OCI-LY7 (cell line): ENCODE measurements around the gene NUP42. TPM values are rescaled to one million over a fixed set of nuclear protein-coding genes. Genes with fewer than 3 reads are reported as not detected.

Experiments
- BruUV-seq: library from RNA; stranded (reverse); fragments of 400-500 nt; replicated peaks from 2 replicates; lab custom pipeline; 2021; lab: Mats Ljungman, UMichigan
- CTCF ChIA-PET: fragments of 300-600 bp; sonication (Branson Sonifier 250); formaldehyde crosslinking; loops from one replicate; lab custom pipeline; 2022; ENCODE audit warnings: antibody characterized with exemption; ENCODE audit not compliant: unreplicated experiment; lab: Charles Lee
- POLR2A ChIA-PET: fragments of 300-600 bp; sonication (Branson Sonifier 250); formaldehyde crosslinking; loops from one replicate; lab custom pipeline; 2022; ENCODE audit warnings: antibody characterized with exemption; lab: Charles Lee
- DNase-seq: peaks from one replicate; pipeline ENCODE4 v3.0.0-alpha.2; 2015; ENCODE audit warnings: low spot score
- H2AFZ ChIP-seq: fragments of 200-600 bp; sonication (generic), shearing (Covaris generic); 2 replicates; pipeline ENCODE4 v1.6.1; 2014; ENCODE audit warnings: mild to moderate bottlenecking, antibody characterized with exemption, low read length, moderate library complexity
- H3K27ac ChIP-seq: fragments of 200-600 bp; sonication (generic); 2 replicates; pipeline ENCODE4 v1.5.1; 2014; ENCODE audit warnings: mixed run types, low read depth, mild to moderate bottlenecking, moderate library complexity, low read length, inconsistent platforms; ENCODE audit not compliant: poor library complexity, severe bottlenecking
- H3K36me3 ChIP-seq: fragments of 200-600 bp; sonication (generic); 2 replicates; pipeline ENCODE4 v1.6.1; 2014; ENCODE audit warnings: mild to moderate bottlenecking, antibody characterized with exemption, low read length, moderate library complexity, mixed read lengths; ENCODE audit not compliant: insufficient read depth
- H3K4me1 ChIP-seq: fragments of 200-600 bp; sonication (generic); 2 replicates; pipeline ENCODE4 v1.5.1; 2014; ENCODE audit warnings: mild to moderate bottlenecking, low read length; ENCODE audit not compliant: insufficient read depth, poor library complexity, severe bottlenecking
- H3K4me2 ChIP-seq: fragments of 200-600 bp; sonication (generic); 2 replicates; pipeline ENCODE4 v1.6.1; 2014; ENCODE audit warnings: mild to moderate bottlenecking, low read length
- H3K4me3 ChIP-seq: fragments of 200-600 bp; sonication (generic); 2 replicates; pipeline ENCODE4 v1.5.1; 2014; ENCODE audit warnings: mild to moderate bottlenecking, low read depth, low read length; ENCODE audit not compliant: poor library complexity, severe bottlenecking
- H3K79me2 ChIP-seq: fragments of 200-600 bp; sonication (generic); 2 replicates; pipeline ENCODE4 v1.6.1; 2016; ENCODE audit warnings: low read depth, mild to moderate bottlenecking, low read length, moderate library complexity, mixed read lengths; ENCODE audit not compliant: insufficient read depth
- H3K9me2 ChIP-seq: fragments of 200-600 bp; sonication (generic); 2 replicates; pipeline ENCODE4 v1.6.1; 2016; ENCODE audit warnings: mild to moderate bottlenecking, low read length, mixed read lengths; ENCODE audit not compliant: insufficient read depth
- H3K9me3 ChIP-seq: fragments of 200-600 bp; sonication (generic); 2 replicates; pipeline ENCODE4 v1.6.1; 2014; ENCODE audit warnings: mild to moderate bottlenecking, mixed run types, low read length, mixed read lengths
- H4K20me1 ChIP-seq: fragments of 200-600 bp; sonication (generic); 2 replicates; pipeline ENCODE4 v1.6.1; 2014; ENCODE audit warnings: mild to moderate bottlenecking, antibody characterized with exemption, low read length, moderate library complexity, mixed read lengths; ENCODE audit not compliant: insufficient read depth
- EZH2phosphoT487 ChIP-seq: fragments of 200-600 bp; sonication (generic); IDR thresholded peaks from 2 replicates; pipeline ENCODE4 v1.6.1; 2018; ENCODE audit warnings: low read depth, borderline replicate concordance, mild to moderate bottlenecking, mixed run types, antibody characterized with exemption, low read length, moderate library complexity, mixed read lengths
- intact Hi-C: fragments of 100-400 bp; cut with micrococcal nuclease; formaldehyde crosslinking; loops from one replicate; pipeline ENCODE4 v1.10.0; 2022; ENCODE audit not compliant: unreplicated experiment
- total RNA-seq, 2 experiments: library from RNA; depleted of rRNA in 1 of 2; stranded (reverse); fragments of >200 nt in 1 of 2; shearing (Covaris generic) in 1 of 2; gene quantifications; 2 replicates each; pipeline ENCODE4 v1.2.3, GENCODE V29; 2014 to 2022
- TF ChIP-seq, protein P1 (sequence below): fragments of 200-600 bp; sonication (generic); conservative IDR thresholded peaks from 2 replicates; pipeline ENCODE4 v1.5.1; 2014; ENCODE audit warnings: mild to moderate bottlenecking, antibody characterized with exemption, low read length, moderate library complexity, mixed read lengths

The NUP42 gene
- total RNA-seq, 2 experiments from 2014 or later: 73.4 to 103 TPM

DNA sequence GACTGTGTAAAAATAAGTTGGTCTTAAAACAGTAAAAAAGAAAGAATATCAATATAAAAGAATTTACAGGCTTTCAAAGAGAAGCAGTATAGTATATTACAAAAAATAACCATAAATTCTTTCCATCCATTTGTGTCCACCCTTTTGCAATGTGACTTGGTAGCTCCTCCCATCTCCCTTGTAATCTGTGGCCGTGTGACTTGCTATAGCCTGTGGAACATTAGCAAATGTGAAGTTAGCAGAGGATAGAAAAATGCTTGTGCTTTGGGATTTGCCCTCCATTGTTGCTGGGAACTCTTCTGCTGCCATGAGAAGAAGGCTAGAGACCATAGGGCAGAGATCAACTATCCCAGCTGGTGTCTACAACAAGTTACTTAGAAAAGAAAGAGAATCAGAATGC is 46.1 kb upstream of the NUP42 start:
- BruUV-seq: no TSS peak
- Histone ChIP-seq H2AFZ (no peak overlapping the region), H3K4me3 (no peak overlapping the region), H3K4me2 (no peak overlapping the region), H3K27ac (no peak overlapping the region), H4K20me1 (no peaks in the 10 kb centered on the region), H3K4me1 (no peaks in the 10 kb centered on the region), H3K9me3 (no peaks in the 10 kb centered on the region), H3K9me2 (no peaks in the 10 kb centered on the region), H3K36me3 (no peaks in the 10 kb centered on the region), H3K79me2 (no peaks in the 10 kb centered on the region)
- DNase-seq: no peak
- TF ChIP-seq EZH2phosphoT487: no peak
- intact Hi-C loops: no loop called here
- ChIA-PET POLR2A (interaction anchor here (0.6 to 1.4 kb wide), 2 partner anchors 14 to 621 kb away, joined by 3 read pairs; no protein-coding TSS in a partner anchor), CTCF (no interaction called here)

DNA sequence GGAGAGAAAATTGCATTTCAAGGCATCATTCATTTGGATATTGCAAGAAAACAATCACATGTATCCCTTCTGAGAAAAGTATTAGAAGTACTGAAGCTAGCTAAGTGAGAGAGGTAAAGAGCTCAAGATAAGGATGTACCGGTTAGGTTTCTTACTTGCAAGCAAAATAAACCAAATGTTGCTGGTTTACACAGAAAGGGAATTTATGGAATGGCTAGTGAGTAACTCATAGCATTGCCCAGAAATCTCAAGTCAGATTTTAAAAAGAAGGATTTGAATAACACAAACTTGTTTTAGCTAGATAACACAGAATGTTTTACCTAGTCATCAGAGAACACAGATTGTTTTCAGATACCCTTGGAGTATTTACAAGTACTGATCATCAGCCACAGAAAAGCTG is 45.6 kb upstream of the NUP42 start:
- Histone ChIP-seq H3K36me3 (no peaks in the 10 kb centered on the region), H4K20me1 (no peaks in the 10 kb centered on the region), H3K9me3 (no peaks in the 10 kb centered on the region), H3K9me2 (no peaks in the 10 kb centered on the region), H3K4me1 (no peaks in the 10 kb centered on the region), H3K4me3 (no peak overlapping the region), H3K4me2 (no peak overlapping the region), H2AFZ (no peak overlapping the region), H3K79me2 (no peaks in the 10 kb centered on the region), H3K27ac (no peak overlapping the region)
- POLR2A ChIA-PET: interaction anchor here (0.6 to 1.4 kb wide), 3 partner anchors 13 to 622 kb away, joined by 3 read pairs; no protein-coding TSS in a partner anchor
- no peak for DNase-seq
- TF ChIP-seq EZH2phosphoT487: no peak
- TF ChIP-seq, protein P1, sequence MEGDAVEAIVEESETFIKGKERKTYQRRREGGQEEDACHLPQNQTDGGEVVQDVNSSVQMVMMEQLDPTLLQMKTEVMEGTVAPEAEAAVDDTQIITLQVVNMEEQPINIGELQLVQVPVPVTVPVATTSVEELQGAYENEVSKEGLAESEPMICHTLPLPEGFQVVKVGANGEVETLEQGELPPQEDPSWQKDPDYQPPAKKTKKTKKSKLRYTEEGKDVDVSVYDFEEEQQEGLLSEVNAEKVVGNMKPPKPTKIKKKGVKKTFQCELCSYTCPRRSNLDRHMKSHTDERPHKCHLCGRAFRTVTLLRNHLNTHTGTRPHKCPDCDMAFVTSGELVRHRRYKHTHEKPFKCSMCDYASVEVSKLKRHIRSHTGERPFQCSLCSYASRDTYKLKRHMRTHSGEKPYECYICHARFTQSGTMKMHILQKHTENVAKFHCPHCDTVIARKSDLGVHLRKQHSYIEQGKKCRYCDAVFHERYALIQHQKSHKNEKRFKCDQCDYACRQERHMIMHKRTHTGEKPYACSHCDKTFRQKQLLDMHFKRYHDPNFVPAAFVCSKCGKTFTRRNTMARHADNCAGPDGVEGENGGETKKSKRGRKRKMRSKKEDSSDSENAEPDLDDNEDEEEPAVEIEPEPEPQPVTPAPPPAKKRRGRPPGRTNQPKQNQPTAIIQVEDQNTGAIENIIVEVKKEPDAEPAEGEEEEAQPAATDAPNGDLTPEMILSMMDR: no peak
- BruUV-seq: no TSS peak
- intact Hi-C loops: no loop called here
- CTCF ChIA-PET: no interaction called here

DNA sequence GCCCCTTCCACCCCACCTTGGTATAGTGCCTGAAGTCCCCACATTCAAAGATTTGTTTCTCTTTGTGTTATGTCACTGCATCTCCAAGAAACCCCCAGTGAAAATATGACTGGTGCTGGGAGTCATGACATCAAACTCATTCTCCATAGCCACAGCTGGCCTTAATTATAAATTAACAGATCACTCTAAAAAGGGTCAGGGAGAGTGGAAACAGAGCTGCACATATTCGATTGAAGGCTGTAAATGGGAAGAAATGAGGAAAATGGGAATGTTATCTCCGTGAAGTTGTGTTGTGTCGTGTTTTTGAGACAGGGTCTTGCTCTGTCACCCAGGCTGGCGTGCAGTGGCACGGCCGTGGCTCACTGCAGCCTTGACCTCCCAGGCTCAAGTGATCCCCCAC is 24.2 kb upstream of the NUP42 start:
- Histone ChIP-seq H3K4me1 (no peaks in the 10 kb centered on the region), H3K9me3 (no peaks in the 10 kb centered on the region), H3K4me2 (no peak overlapping the region), H3K9me2 (no peaks in the 10 kb centered on the region), H3K4me3 (no peak overlapping the region), H3K79me2 (no peaks in the 10 kb centered on the region), H2AFZ (no peak overlapping the region), H4K20me1 (no peaks in the 10 kb centered on the region), H3K36me3 (no peaks in the 10 kb centered on the region), H3K27ac (no peak overlapping the region)
- no TSS peak for BruUV-seq
- CTCF ChIA-PET: no interaction called here
- DNase-seq: no peak
- POLR2A ChIA-PET: interaction anchor here (0.9 to 1.9 kb wide), 2 partner anchors 12 to 47 kb away, joined by 4 to 10 read pairs; no protein-coding TSS in a partner anchor
- intact Hi-C loops: no loop called here
- TF ChIP-seq, protein P1: no peak
- TF ChIP-seq EZH2phosphoT487: no peak
